PC-9 (cell line): ENCODE measurements around the gene TRAF2.
"Not testable (repeated sequence)": the region's sequence is repeated elsewhere in the genome, so short reads cannot be mapped to it uniquely, and the experiment has no call there.

Experiments used
- CTCF ChIP-seq: fragments of 200-600 bp; sonication (generic); conservative IDR thresholded peaks from 2 replicates; pipeline ENCODE4 v1.6.1; 2017; ENCODE audit warnings: mixed run types, antibody characterized with exemption, mild to moderate bottlenecking, moderate library complexity
- EZH2 ChIP-seq: fragments of 200-600 bp; sonication (generic); IDR thresholded peaks from 2 replicates; pipeline ENCODE4 v1.8.0; 2017; ENCODE audit warnings: antibody characterized with exemption, low read depth

- TF ChIP-seq CTCF, EZH2: not testable (repeated sequence)
These were observed 16.7 kb upstream of the TRAF2 start for GRCh38 chr9:136869611-136870010.
